ENCODE measurements around the gene SLC7A6. TPM values are rescaled to one million over a fixed set of nuclear protein-coding genes. Genes with fewer than 3 reads are reported as not detected.

Gene SLC7A6
- polyA plus RNA-seq, 3 donors, result 17.7 to 136 (median 21.7) TPM

GRCh38 chr16:68324336-68324735 is 60.0 kb downstream of the SLC7A6 start:
- H3K27ac ChIP-seq (ENCODE audit: low read depth, low read length), result no peak overlapping the region
- 88 to 95% (median 93%) methylated on average over 5 of the region's 5 CpGs for WGBS, 3 donors

- WGBS, 3 donors, result 86 to 93% (median 87%) methylated on average over 8 of the region's 8 CpGs
- H3K27ac ChIP-seq (ENCODE audit: low read depth, low read length), result no peak overlapping the region
Observed at GRCh38 chr16:68324780-68325357, 60.5 kb downstream of the SLC7A6 start.

DNA sequence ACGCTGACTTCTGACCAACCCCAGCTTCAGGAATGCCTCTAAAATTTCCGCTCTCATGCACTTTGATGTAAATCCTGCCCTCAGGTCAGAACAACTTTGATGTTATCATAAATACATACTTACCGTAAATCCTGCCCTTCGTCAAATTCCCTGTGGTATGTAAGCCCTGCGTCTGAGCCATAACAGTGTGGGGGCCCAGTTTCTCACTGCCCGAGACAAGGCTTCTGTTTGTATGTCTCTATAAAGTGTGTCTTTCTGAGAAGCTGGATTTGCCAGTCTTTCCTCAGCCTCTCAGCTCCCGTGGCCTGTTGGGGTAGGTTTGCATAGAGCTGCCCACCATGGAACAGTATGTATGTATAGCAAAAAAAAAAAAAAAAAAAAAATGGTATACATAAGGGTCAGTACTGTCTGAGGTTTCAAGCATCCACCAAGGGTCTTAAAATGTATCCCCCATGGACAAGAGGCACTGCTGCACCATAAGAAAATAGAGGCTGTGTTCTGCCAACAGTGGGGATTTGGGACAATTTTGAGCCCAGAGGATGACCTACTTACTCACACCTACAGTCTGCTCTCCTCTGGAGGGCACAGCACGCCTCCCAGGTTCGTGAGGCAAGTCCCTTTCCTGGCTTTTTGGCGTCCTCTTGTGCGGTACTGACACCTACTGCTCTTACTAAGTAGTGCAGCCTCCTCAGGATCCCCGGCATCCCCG is 64.0 kb downstream of the SLC7A6 start:
- H3K27ac ChIP-seq (ENCODE audit: low read depth, low read length), result no peak overlapping the region

GRCh38 chr16:68328860-68329390 is 64.6 kb downstream of the SLC7A6 start:
- WGBS, 3 donors, result 32 to 41% (median 39%) methylated on average over 3 of the region's 3 CpGs
- H3K27ac ChIP-seq (ENCODE audit: low read depth, low read length), result no peak overlapping the region

More for the DNA sequence above, 64.0 kb downstream of the SLC7A6 start:
- WGBS, 3 donors, result 42 to 45% (median 43%) methylated on average over 13 of the region's 13 CpGs

DNA sequence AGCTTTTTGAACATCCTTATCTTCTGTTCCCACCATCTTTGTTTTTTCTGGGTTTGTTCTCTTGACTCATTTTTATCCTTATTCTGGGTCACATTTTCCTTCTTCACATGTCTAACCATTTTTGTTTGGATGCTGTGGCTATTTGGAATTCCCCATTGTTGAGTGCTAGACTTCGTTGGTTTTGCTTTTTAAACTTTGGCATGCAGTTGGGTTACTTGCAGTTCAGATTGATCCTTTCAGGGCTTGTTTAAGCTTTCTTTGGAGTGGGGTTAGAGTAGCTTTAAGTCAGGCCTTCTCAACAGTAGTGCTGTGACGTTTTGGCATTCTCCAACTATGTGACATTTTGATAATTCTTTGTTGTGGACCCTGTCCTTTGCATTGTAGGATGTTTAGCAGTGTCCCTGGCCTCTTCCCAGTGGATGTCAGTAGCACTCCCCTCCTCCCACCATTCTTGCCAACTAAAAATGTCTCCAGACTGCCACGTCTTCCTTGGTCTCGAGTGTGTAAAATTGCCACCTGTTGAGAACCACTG is 67.6 kb downstream of the SLC7A6 start:
- H3K27ac ChIP-seq (ENCODE audit: low read depth, low read length), result no peak overlapping the region
- WGBS, 3 donors, result 23 to 54% (median 24%) methylated on average over 4 of the region's 4 CpGs

- 26 to 66% (median 35%) methylated on average over 7 of the region's 7 CpGs for WGBS, 3 donors
- no peak overlapping the region for H3K27ac ChIP-seq (ENCODE audit: low read depth, low read length)
Observed at GRCh38 chr16:68332411-68333121, 68.2 kb downstream of the SLC7A6 start.

- WGBS, 3 donors, result 78 to 82% (median 79%) methylated on average over 5 of the region's 5 CpGs
- H3K27ac ChIP-seq (ENCODE audit: low read depth, low read length), result no peak overlapping the region
Observed at GRCh38 chr16:68335175-68335574, 70.8 kb downstream of the SLC7A6 start.

- no peak overlapping the region for H3K27ac ChIP-seq (ENCODE audit: low read depth, low read length)
- WGBS, 3 donors, result 92 to 97% (median 92%) methylated on average over 16 of the region's 16 CpGs
Observed at GRCh38 chr16:68338326-68339119, 74.2 kb downstream of the SLC7A6 start.

DNA sequence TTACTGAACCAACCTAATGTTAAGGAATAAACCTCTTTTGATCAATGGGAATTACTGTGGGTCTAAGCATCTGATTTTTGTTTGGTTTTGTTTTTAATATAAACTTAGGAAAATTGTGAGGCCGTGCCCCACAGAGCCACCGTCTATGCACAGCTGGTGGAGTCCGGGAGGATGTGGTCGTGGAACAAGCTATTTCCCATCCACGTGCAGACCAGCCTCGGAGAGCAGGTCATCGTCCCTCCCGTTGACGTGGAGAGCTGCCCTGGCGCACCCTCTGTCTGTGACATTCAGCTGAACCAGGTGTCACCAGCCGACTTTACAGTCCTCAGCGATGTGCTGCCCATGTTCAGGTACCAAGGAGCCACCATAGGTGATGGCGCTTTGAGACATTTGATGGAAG is 74.9 kb downstream of the SLC7A6 start:
- no peak overlapping the region for H3K27ac ChIP-seq (ENCODE audit: low read depth, low read length)
- 87 to 96% (median 92%) methylated on average over 13 of the region's 13 CpGs for WGBS, 3 donors

- 92 to 93% (median 92%) methylated on average over 7 of the region's 7 CpGs for WGBS, 3 donors
- H3K27ac ChIP-seq (ENCODE audit: low read depth, low read length), result no peak overlapping the region
Observed at GRCh38 chr16:68342620-68343019, 78.3 kb downstream of the SLC7A6 start.

- 92 to 95% (median 94%) methylated on average over 7 of the region's 7 CpGs for WGBS, 3 donors
- H3K27ac ChIP-seq (ENCODE audit: low read depth, low read length), result no peak overlapping the region
Observed at GRCh38 chr16:68343137-68343536, 78.8 kb downstream of the SLC7A6 start.

GRCh38 chr16:68344252-68344651 is 79.9 kb downstream of the SLC7A6 start:
- 66 to 93% (median 70%) methylated on average over 11 of the region's 11 CpGs for WGBS, 3 donors

DNA sequence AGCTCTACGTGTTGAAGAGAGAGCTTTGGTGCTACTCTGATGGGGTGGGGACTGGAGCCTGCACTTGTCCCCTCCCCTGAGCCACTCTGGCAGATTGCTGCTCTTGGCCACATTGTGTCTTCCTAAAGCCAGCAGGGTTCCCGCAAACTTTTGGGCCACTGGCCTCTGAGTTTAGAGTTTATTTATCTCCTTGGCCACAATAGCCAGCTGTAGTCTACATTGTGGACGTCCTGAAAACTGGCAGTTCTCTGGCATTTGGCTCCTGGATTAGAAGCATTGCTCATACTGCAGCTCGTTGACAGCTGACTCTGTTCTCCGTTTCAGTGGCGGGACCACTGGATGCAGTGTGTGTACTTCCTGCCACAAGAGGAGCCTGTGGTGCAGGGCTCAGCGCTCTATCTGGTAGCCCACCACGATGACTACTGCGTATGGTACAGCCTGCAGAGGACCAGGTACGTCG is 81.1 kb downstream of the SLC7A6 start:
- no peak overlapping the region for H3K27ac ChIP-seq (ENCODE audit: low read depth, low read length)
- WGBS, 3 donors, result 70 to 87% (median 72%) methylated on average over 11 of the region's 11 CpGs

More at GRCh38 chr16:68344252-68344651, 79.9 kb downstream of the SLC7A6 start:
- no peak overlapping the region for H3K27ac ChIP-seq (ENCODE audit: low read depth, low read length)

GRCh38 chr16:68345958-68346635 is 81.8 kb downstream of the SLC7A6 start:
- 93 to 96% (median 95%) methylated on average over 16 of the region's 16 CpGs for WGBS, 3 donors
- no peak overlapping the region for H3K27ac ChIP-seq (ENCODE audit: low read depth, low read length)

GRCh38 chr16:68346892-68347480 is 82.7 kb downstream of the SLC7A6 start:
- no peak overlapping the region for H3K27ac ChIP-seq (ENCODE audit: low read depth, low read length)
- whole genome bisulfite sequencing, 3 donors, result 88 to 92% (median 89%) methylated on average over 12 of the region's 12 CpGs

DNA sequence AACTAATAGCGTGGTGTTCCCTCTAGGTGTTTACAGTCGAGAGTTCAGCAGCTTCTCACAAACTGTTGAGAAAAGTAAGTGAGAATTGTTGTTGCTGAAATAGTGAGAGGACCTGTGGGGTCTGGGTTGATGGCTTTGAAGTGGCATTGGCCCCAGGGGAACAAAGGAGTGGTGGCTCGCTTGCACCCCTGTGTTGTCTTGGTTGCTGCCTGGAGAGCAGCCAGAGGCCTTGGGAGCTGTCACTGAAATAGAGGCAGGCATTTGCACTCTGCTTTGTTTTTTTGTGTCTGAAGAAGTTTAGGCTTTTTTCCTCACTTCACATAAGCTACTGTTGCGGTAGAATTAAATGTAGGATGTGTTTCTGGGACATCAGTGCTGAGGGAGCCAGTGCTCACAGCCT is 83.3 kb downstream of the SLC7A6 start:
- WGBS, 3 donors, result 86 to 89% (median 89%) methylated on average over 4 of the region's 4 CpGs
- H3K27ac ChIP-seq (ENCODE audit: low read depth, low read length), result no peak overlapping the region
